Neuronal stem cell (in vitro differentiated cells): ENCODE results near the gene MARS1.

ENCODE experiments used
- DNase-seq: peaks from one replicate; pipeline ENCODE4 v3.0.0-alpha.2; 2013; ENCODE audit warnings: low spot score
- H2AFZ ChIP-seq: one replicate; pipeline ENCODE4 v1.6.1; 2013; ENCODE audit warnings: mild to moderate bottlenecking, low read length, inconsistent platforms
- H2AK5ac ChIP-seq: 2 replicates; pipeline ENCODE4 v1.6.1; 2013; ENCODE audit warnings: low read depth, mild to moderate bottlenecking, inconsistent platforms, low read length, moderate library complexity, mixed read lengths
- H2BK120ac ChIP-seq: 2 replicates; pipeline ENCODE4 v1.6.1; 2013; ENCODE audit warnings: low read depth, mild to moderate bottlenecking, inconsistent platforms, low read length, moderate library complexity, mixed read lengths
- H2BK12ac ChIP-seq: one replicate; pipeline ENCODE4 v1.6.1; 2013; ENCODE audit warnings: low read length, inconsistent platforms
- H2BK15ac ChIP-seq: 2 replicates; pipeline ENCODE4 v1.6.1; 2013; ENCODE audit warnings: mild to moderate bottlenecking, low read length, inconsistent platforms, mixed read lengths
- H2BK5ac ChIP-seq: one replicate; pipeline ENCODE4 v1.6.1; 2013; ENCODE audit warnings: inconsistent platforms, mild to moderate bottlenecking, low read length, moderate library complexity
- H3K14ac ChIP-seq: one replicate; pipeline ENCODE4 v1.6.1; 2013; ENCODE audit warnings: low read length, inconsistent platforms
- H3K18ac ChIP-seq: 2 replicates; pipeline ENCODE4 v1.6.1; 2013; ENCODE audit warnings: low read length, inconsistent platforms
- H3K23ac ChIP-seq: 2 replicates; pipeline ENCODE4 v1.6.1; 2013; ENCODE audit warnings: low read depth, mild to moderate bottlenecking, mixed read lengths, low read length, inconsistent platforms; ENCODE audit not compliant: poor library complexity
- H3K27ac ChIP-seq: replicated peaks from 3 replicates; pipeline ENCODE4 v1.5.1; 2013; ENCODE audit warnings: low read length, inconsistent platforms
- H3K27me3 ChIP-seq, 3 experiments: 2 replicates each; pipeline ENCODE4 v1.6.1; 2013; ENCODE audit warnings: low read length in 3 of 3, mild to moderate bottlenecking in 2 of 3, inconsistent platforms in 1 of 3, low read depth in 1 of 3, mixed read lengths in 1 of 3, moderate library complexity in 1 of 3; ENCODE audit not compliant: control insufficient read depth in 3 of 3, insufficient read depth in 3 of 3
- H3K36me3 ChIP-seq, 2 donors: replicated peaks in 1 of 2; 2 replicates each; pipeline ENCODE4 v1.6.1; 2013; ENCODE audit warnings: low read length in 2 of 2; ENCODE audit not compliant: control insufficient read depth in 2 of 2, insufficient read depth in 2 of 2
- H3K4ac ChIP-seq: 2 replicates; pipeline ENCODE4 v1.6.1; 2013; ENCODE audit warnings: inconsistent platforms, mild to moderate bottlenecking, low read length, moderate library complexity
- H3K4me1 ChIP-seq, 2 donors: 1 replicate in 1 of 2; 2 replicates in 1 of 2; pipeline ENCODE4 v1.6.1; 2013; ENCODE audit warnings: low read length in 2 of 2, low read depth in 1 of 2; ENCODE audit not compliant: control insufficient read depth in 2 of 2, insufficient read depth in 1 of 2
- H3K4me2 ChIP-seq: one replicate; pipeline ENCODE4 v1.6.1; 2013; ENCODE audit warnings: mild to moderate bottlenecking, low read length, inconsistent platforms; ENCODE audit not compliant: insufficient read depth, poor library complexity, severe bottlenecking
- H3K4me3 ChIP-seq, 2 donors: 2 replicates each; pipeline ENCODE4 v1.5.1; 2013; ENCODE audit warnings: low read length in 2 of 2, mild to moderate bottlenecking in 2 of 2, inconsistent platforms in 1 of 2, moderate library complexity in 1 of 2
- H3K79me1 ChIP-seq: one replicate; pipeline ENCODE4 v1.6.1; 2013; ENCODE audit warnings: low read depth, mild to moderate bottlenecking, inconsistent platforms, low read length, moderate library complexity
- H3K9ac ChIP-seq: one replicate; pipeline ENCODE4 v1.6.1; 2013; ENCODE audit warnings: mild to moderate bottlenecking, low read depth, low read length, inconsistent platforms; ENCODE audit not compliant: poor library complexity
- H3K9me3 ChIP-seq, 2 donors: replicated peaks in 1 of 2; 2 replicates each; pipeline versions ENCODE3 to v1.6.1; 2013; ENCODE audit warnings: low read length in 2 of 2, mild to moderate bottlenecking in 2 of 2, inconsistent platforms in 1 of 2, low read depth in 1 of 2, mixed read lengths in 1 of 2, moderate library complexity in 1 of 2; ENCODE audit not compliant: control insufficient read depth in 2 of 2, insufficient read depth in 1 of 2
- H4K8ac ChIP-seq: one replicate; pipeline ENCODE4 v1.6.1; 2013; ENCODE audit warnings: low read depth, mild to moderate bottlenecking, inconsistent platforms, low read length, moderate library complexity
- H4K91ac ChIP-seq: one replicate; pipeline ENCODE4 v1.6.1; 2013; ENCODE audit warnings: low read length, low read depth, mild to moderate bottlenecking, inconsistent platforms; ENCODE audit not compliant: poor library complexity
- WGBS, 2 donors: extraction: QIAGEN DNeasy Blood & Tissue Kit; methylation state at CpG; one replicate each; pipeline ENCODE4 v1.1.7; 2013; ENCODE audit warnings: missing lambda C conversion rate in 2 of 2, mixed read lengths in 1 of 2; ENCODE audit not compliant: insufficient read length in 2 of 2, insufficient replicate concordance in 1 of 2; ENCODE audit errors: extremely low coverage in 2 of 2; 5-methylcytosine and 5-hydroxymethylcytosine counted together

Gene MARS1

GRCh38 chr12:57521525-57522010 is 33.7 kb downstream of the MARS1 start:
- H2BK12ac ChIP-seq: no peak overlapping the region
- H3K4me1 ChIP-seq: peaks cover 27 to 30% of the 10 kb centered on the region in 2 donors
- H2BK15ac ChIP-seq: no peak overlapping the region
- WGBS, 2 donors: no CpG with 5 or more reads among the region's 17 CpGs
- H3K4me2 ChIP-seq: peak overlapping the region; percentile 37
- H3K9me3 ChIP-seq: no peaks in the 10 kb centered on the region
- H3K27ac ChIP-seq: peak overlapping the region; percentile 31
- H3K79me1 ChIP-seq: peaks cover 3% of the 10 kb centered on the region
- H3K9ac ChIP-seq: no peak overlapping the region
- H4K91ac ChIP-seq: no peak overlapping the region
- DNase-seq: peak; percentile 57
- no peak overlapping the region for H2BK5ac ChIP-seq
- H3K14ac ChIP-seq: no peak overlapping the region
- H2AK5ac ChIP-seq: no peak overlapping the region
- H3K23ac ChIP-seq: no peak overlapping the region
- peaks cover 15 to 56% of the 10 kb centered on the region in 2 donors for H3K36me3 ChIP-seq
- peak overlapping the region; percentile 16 for H2AFZ ChIP-seq
- H3K18ac ChIP-seq: no peak overlapping the region
- H2BK120ac ChIP-seq: no peak overlapping the region
- H3K4ac ChIP-seq: no peak overlapping the region
- H3K27me3 ChIP-seq: peaks cover 0 to 2% (median 0%) of the 10 kb centered on the region in 3 experiments
- H3K4me3 ChIP-seq: peak overlapping the region in 1 of 2 donors; percentile 67
- H4K8ac ChIP-seq: no peak overlapping the region

- peak within 1 kb of the TSS; percentile 67 to 80 for H3K4me3 ChIP-seq
- H2BK12ac ChIP-seq: no peak within 1 kb of the TSS
- H3K23ac ChIP-seq: peak within 1 kb of the TSS; percentile 52
- peaks cover 27 to 30% of the 10 kb centered on the region in 2 donors for H3K4me1 ChIP-seq
- H3K18ac ChIP-seq: peak within 1 kb of the TSS; percentile 94
- H2BK5ac ChIP-seq: no peak within 1 kb of the TSS
- H3K9me3 ChIP-seq: no peaks in the 10 kb centered on the region
- peak within 1 kb of the TSS; percentile 58 for H2AK5ac ChIP-seq
- H3K27me3 ChIP-seq: peaks cover 0 to 2% (median 0%) of the 10 kb centered on the region in 3 experiments
- peak within 1 kb of the TSS; percentile 94 for H3K9ac ChIP-seq
- peak within 1 kb of the TSS; percentile 42 for H3K14ac ChIP-seq
- H2BK120ac ChIP-seq: no peak within 1 kb of the TSS
- H4K8ac ChIP-seq: peak within 1 kb of the TSS; percentile 0
- H2BK15ac ChIP-seq: peak within 1 kb of the TSS; percentile 22
- peak; percentile 90 for DNase-seq
- no peak within 1 kb of the TSS for H3K4ac ChIP-seq
- no CpG with 5 or more reads among the region's 57 CpGs for WGBS, 2 donors
- peaks cover 3% of the 10 kb centered on the region for H3K79me1 ChIP-seq
- H4K91ac ChIP-seq: no peak within 1 kb of the TSS
- peak within 1 kb of the TSS; percentile 94 for H3K27ac ChIP-seq
- H3K36me3 ChIP-seq: peaks cover 12 to 56% of the 10 kb centered on the region in 2 donors
- peak within 1 kb of the TSS; percentile 85 for H3K4me2 ChIP-seq
- peak within 1 kb of the TSS; percentile 85 for H2AFZ ChIP-seq
Measured at GRCh38 chr12:57522011-57522886, 34.4 kb downstream of the MARS1 start, which contains the start of gene MBD6. MBD6 (plus strand) TSS chr12:57522824; CDS start chr12:57524304, 1,480 bp downstream.

GRCh38 chr12:57522887-57523705 is 35.2 kb downstream of the MARS1 start:
- no peak overlapping the region for H2BK120ac ChIP-seq
- peak overlapping the region; percentile 94 for H3K18ac ChIP-seq
- H3K4me2 ChIP-seq: peak overlapping the region; percentile 85
- peak overlapping the region; percentile 85 for H2AFZ ChIP-seq
- H3K36me3 ChIP-seq: peaks cover 14 to 56% of the 10 kb centered on the region in 2 donors
- H3K9me3 ChIP-seq: no peaks in the 10 kb centered on the region
- H3K4ac ChIP-seq: no peak overlapping the region
- peak overlapping the region; percentile 22 for H2BK15ac ChIP-seq
- peak overlapping the region; percentile 67 to 79 for H3K4me3 ChIP-seq
- H4K8ac ChIP-seq: no peak overlapping the region
- peak overlapping the region; percentile 94 for H3K27ac ChIP-seq
- peak overlapping the region; percentile 42 for H3K14ac ChIP-seq
- no peak overlapping the region for H4K91ac ChIP-seq
- peaks cover 0 to 2% (median 0%) of the 10 kb centered on the region in 3 experiments for H3K27me3 ChIP-seq
- H2BK12ac ChIP-seq: no peak overlapping the region
- H3K79me1 ChIP-seq: peaks cover 3% of the 10 kb centered on the region
- DNase-seq: peak; percentile 50
- peak overlapping the region; percentile 52 for H3K23ac ChIP-seq
- no CpG with 5 or more reads among the region's 38 CpGs for WGBS, 2 donors
- peaks cover 27 to 30% of the 10 kb centered on the region in 2 donors for H3K4me1 ChIP-seq
- peak overlapping the region; percentile 58 for H2AK5ac ChIP-seq
- H3K9ac ChIP-seq: peak overlapping the region; percentile 94
- no peak overlapping the region for H2BK5ac ChIP-seq
